Right renal cortex interstitium (tissue), 3 donors: ENCODE results near the gene SEPTIN2. TPM values are rescaled to one million over a fixed set of nuclear protein-coding genes. Genes with fewer than 3 reads are reported as not detected.
"Not testable (repeated sequence)": the region's sequence is repeated elsewhere in the genome, so short reads cannot be mapped to it uniquely, and the experiment has no call there.

ENCODE experiments used
- DNase-seq, 3 donors: peaks; one replicate each; pipeline ENCODE4 v3.0.0-alpha.2; 2013; ENCODE audit warnings: low read depth in 3 of 3, low spot score in 2 of 3
- polyA plus RNA-seq, 3 donors: library from polyadenylated mRNA; unstranded; fragments of 120-200 nt; gene quantifications; one replicate each; pipeline ENCODE4 v1.2.1, GENCODE V29; 2013; ENCODE audit not compliant: insufficient read length in 3 of 3

Gene SEPTIN2
- polyA plus RNA-seq = 100 to 1,000 TPM; 574 to 586 (median 582) TPM

- peak in 2 of 3 donors; percentile 60 to 69 for DNase-seq
These were observed at the start of gene SEPTIN2 for GRCh38 chr2:241315879-241316631. Gene SEPTIN2, plus strand, starts transcription at chr2:241315925. Its CDS starts 8,308 bp downstream, at chr2:241324233.

- no peak for DNase-seq
These were observed 48.3 kb upstream of the SEPTIN2 start for GRCh38 chr2:241267249-241268067.

- no peak for DNase-seq
These were observed 47.4 kb upstream of the SEPTIN2 start for GRCh38 chr2:241268306-241268705.

- no peak for DNase-seq
These were observed 46.8 kb upstream of the SEPTIN2 start for GRCh38 chr2:241268716-241269445.

- DNase-seq = no peak
These were observed 45.8 kb upstream of the SEPTIN2 start for GRCh38 chr2:241269707-241270520.

- no peak for DNase-seq
These were observed 45.2 kb upstream of the SEPTIN2 start for GRCh38 chr2:241270531-241270930.

- peak in 2 of 3 donors; percentile 36 to 44 for DNase-seq
These were observed 43.9 kb upstream of the SEPTIN2 start for GRCh38 chr2:241271706-241272302.

- no peak for DNase-seq
These were observed 43.2 kb upstream of the SEPTIN2 start for GRCh38 chr2:241272303-241273209.

GRCh38 chr2:241273210-241274020, 42.3 kb upstream of the SEPTIN2 start:
- DNase-seq = no peak

GRCh38 chr2:241274127-241274526, 41.6 kb upstream of the SEPTIN2 start:
- DNase-seq = no peak

GRCh38 chr2:241275504-241275903, 40.2 kb upstream of the SEPTIN2 start:
- no peak for DNase-seq

GRCh38 chr2:241275910-241276309, 39.8 kb upstream of the SEPTIN2 start:
- DNase-seq = no peak

GRCh38 chr2:241278306-241278705, 37.4 kb upstream of the SEPTIN2 start:
- DNase-seq = not testable (repeated sequence)

GRCh38 chr2:241279413-241279812, 36.3 kb upstream of the SEPTIN2 start:
- DNase-seq = no peak

GRCh38 chr2:241279828-241280227, 35.9 kb upstream of the SEPTIN2 start:
- DNase-seq = no peak

GRCh38 chr2:241280291-241280690, 35.4 kb upstream of the SEPTIN2 start:
- no peak for DNase-seq

GRCh38 chr2:241282555-241282954, 33.2 kb upstream of the SEPTIN2 start:
- no peak for DNase-seq

- DNase-seq = no peak
These were observed 30.1 kb upstream of the SEPTIN2 start for GRCh38 chr2:241285596-241285995.
